Neural progenitor cell (in vitro differentiated cells): ENCODE data around the gene BMPER. TPM values are rescaled to one million over a fixed set of nuclear protein-coding genes. Genes with fewer than 3 reads are reported as not detected.

Experiments used
- DNase-seq: peaks from one replicate; pipeline ENCODE4 v3.0.0-alpha.2; 2016; ENCODE audit warnings: low spot score
- H2AFZ ChIP-seq: fragments of 200-600 bp; sonication (generic); replicated peaks from 2 replicates; pipeline ENCODE4 v1.6.1; 2016; ENCODE audit warnings: antibody characterized with exemption
- H3F3A ChIP-seq: fragments of 200-600 bp; sonication (generic); 2 replicates; pipeline ENCODE4 v1.6.1; 2016; ENCODE audit warnings: antibody characterized with exemption, low read depth
- H3K27ac ChIP-seq: fragments of 200-600 bp; sonication (generic); 2 replicates; pipeline ENCODE4 v1.5.1; 2016; ENCODE audit warnings: mild to moderate bottlenecking
- H3K27me3 ChIP-seq: fragments of 200-600 bp; sonication (generic); 2 replicates; pipeline ENCODE4 v1.6.1; 2016; ENCODE audit warnings: mild to moderate bottlenecking, moderate library complexity
- H3K36me3 ChIP-seq: fragments of 200-600 bp; sonication (generic); 2 replicates; pipeline ENCODE4 v1.5.1; 2016
- H3K4me1 ChIP-seq: fragments of 200-600 bp; sonication (generic); 2 replicates; pipeline ENCODE4 v1.6.1; 2016; ENCODE audit warnings: mixed run types
- H3K4me2 ChIP-seq: fragments of 200-600 bp; sonication (generic); 2 replicates; pipeline ENCODE4 v1.6.1; 2016
- H3K4me3 ChIP-seq: fragments of 200-600 bp; sonication (generic); 2 replicates; pipeline ENCODE4 v1.5.1; 2016
- H3K79me2 ChIP-seq: fragments of 200-600 bp; sonication (generic); 2 replicates; pipeline ENCODE4 v1.6.1; 2016; ENCODE audit warnings: low read depth
- H3K9ac ChIP-seq: fragments of 200-600 bp; sonication (generic); 2 replicates; pipeline ENCODE4 v1.6.1; 2016
- H3K9me3 ChIP-seq: fragments of 200-600 bp; sonication (generic); 2 replicates; pipeline ENCODE4 v1.5.1; 2016; ENCODE audit warnings: low read depth
- H4K20me1 ChIP-seq: fragments of 200-600 bp; sonication (generic); 2 replicates; pipeline ENCODE4 v1.6.1; 2016; ENCODE audit warnings: low read depth
- H3K27ac Mint-ChIP-seq: 3 replicates; pipeline ENCODE4 v1.8.0; 2021; ENCODE audit warnings: mixed read lengths
- H3K27me3 Mint-ChIP-seq: 2 replicates; pipeline ENCODE4 v1.8.0; 2022; ENCODE audit warnings: low read depth, mild to moderate bottlenecking, inconsistent platforms, moderate library complexity, mixed read lengths; ENCODE audit not compliant: insufficient read depth
- H3K36me3 Mint-ChIP-seq: 3 replicates; pipeline ENCODE4 v1.8.0; 2021; ENCODE audit warnings: mixed read lengths
- H3K4me1 Mint-ChIP-seq: 3 replicates; pipeline ENCODE4 v1.8.0; 2021; ENCODE audit warnings: mixed read lengths
- H3K4me3 Mint-ChIP-seq: 3 replicates; pipeline ENCODE4 v1.8.0; 2021; ENCODE audit warnings: mild to moderate bottlenecking, moderate library complexity, mixed read lengths
- H3K9me3 Mint-ChIP-seq: 3 replicates; pipeline ENCODE4 v1.8.0; 2020; ENCODE audit warnings: mixed read lengths
- EZH2 ChIP-seq: fragments of 200-600 bp; sonication (generic); IDR thresholded peaks from 2 replicates; pipeline ENCODE4 v1.6.1; 2017; ENCODE audit warnings: antibody characterized with exemption, mild to moderate bottlenecking, moderate library complexity
- EZH2phosphoT487 ChIP-seq: fragments of 200-600 bp; sonication (generic); IDR thresholded peaks from 2 replicates; pipeline ENCODE4 v1.6.1; 2017; ENCODE audit warnings: antibody characterized with exemption
- total RNA-seq: library from RNA; depleted of rRNA; stranded (reverse); fragments of >200 nt; gene quantifications from 2 replicates; pipeline ENCODE4 v1.2.3, GENCODE V29; 2015; ENCODE audit warnings: low replicate concordance
- TF ChIP-seq, protein P1 (sequence below): fragments of 200-600 bp; sonication (generic); IDR thresholded peaks from 2 replicates; pipeline ENCODE4 v1.5.1; 2017; ENCODE audit warnings: antibody characterized with exemption, mild to moderate bottlenecking

BMPER gene
- total RNA-seq, 1 donor from 2014 or later = 1.2 TPM

DNA sequence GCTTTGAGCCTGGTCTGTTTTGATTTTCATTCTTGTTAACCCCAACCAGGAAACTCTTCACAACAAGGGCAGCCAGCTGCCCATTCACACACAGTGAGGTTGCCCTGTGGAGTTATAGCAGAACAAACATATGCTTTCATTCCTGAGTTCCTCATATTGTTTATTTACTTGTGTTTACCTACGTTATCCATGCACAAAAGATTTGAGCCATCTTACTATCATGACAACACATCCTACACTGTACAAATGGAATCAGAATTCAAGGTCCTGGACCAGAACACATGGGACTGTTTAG is 21.7 kb upstream of the BMPER start:
- no peaks in the 10 kb centered on the region for H3K9me3 Mint-ChIP-seq
- Histone ChIP-seq H4K20me1 (no peaks in the 10 kb centered on the region), H3K9me3 (no peaks in the 10 kb centered on the region), H3K4me3 (no peak overlapping the region), H3K27ac (no peak overlapping the region), H3K4me2 (no peak overlapping the region), H2AFZ (peak overlapping the region; percentile 37), H3F3A (peaks cover 11% of the 10 kb centered on the region), H3K36me3 (no peaks in the 10 kb centered on the region), H3K4me1 (peaks cover 16% of the 10 kb centered on the region), H3K79me2 (no peaks in the 10 kb centered on the region), H3K27me3 (no peaks in the 10 kb centered on the region), H3K9ac (no peak overlapping the region)
- no peak for TF ChIP-seq EZH2
- no peak for TF ChIP-seq EZH2phosphoT487
- TF ChIP-seq, protein P1, sequence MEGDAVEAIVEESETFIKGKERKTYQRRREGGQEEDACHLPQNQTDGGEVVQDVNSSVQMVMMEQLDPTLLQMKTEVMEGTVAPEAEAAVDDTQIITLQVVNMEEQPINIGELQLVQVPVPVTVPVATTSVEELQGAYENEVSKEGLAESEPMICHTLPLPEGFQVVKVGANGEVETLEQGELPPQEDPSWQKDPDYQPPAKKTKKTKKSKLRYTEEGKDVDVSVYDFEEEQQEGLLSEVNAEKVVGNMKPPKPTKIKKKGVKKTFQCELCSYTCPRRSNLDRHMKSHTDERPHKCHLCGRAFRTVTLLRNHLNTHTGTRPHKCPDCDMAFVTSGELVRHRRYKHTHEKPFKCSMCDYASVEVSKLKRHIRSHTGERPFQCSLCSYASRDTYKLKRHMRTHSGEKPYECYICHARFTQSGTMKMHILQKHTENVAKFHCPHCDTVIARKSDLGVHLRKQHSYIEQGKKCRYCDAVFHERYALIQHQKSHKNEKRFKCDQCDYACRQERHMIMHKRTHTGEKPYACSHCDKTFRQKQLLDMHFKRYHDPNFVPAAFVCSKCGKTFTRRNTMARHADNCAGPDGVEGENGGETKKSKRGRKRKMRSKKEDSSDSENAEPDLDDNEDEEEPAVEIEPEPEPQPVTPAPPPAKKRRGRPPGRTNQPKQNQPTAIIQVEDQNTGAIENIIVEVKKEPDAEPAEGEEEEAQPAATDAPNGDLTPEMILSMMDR = no peak
- no peak overlapping the region for H3K4me3 Mint-ChIP-seq
- no peaks in the 10 kb centered on the region for H3K36me3 Mint-ChIP-seq
- peaks cover 4% of the 10 kb centered on the region for H3K27me3 Mint-ChIP-seq
- no peak overlapping the region for H3K27ac Mint-ChIP-seq
- DNase-seq = no peak
- H3K4me1 Mint-ChIP-seq = peaks cover 11% of the 10 kb centered on the region

DNA sequence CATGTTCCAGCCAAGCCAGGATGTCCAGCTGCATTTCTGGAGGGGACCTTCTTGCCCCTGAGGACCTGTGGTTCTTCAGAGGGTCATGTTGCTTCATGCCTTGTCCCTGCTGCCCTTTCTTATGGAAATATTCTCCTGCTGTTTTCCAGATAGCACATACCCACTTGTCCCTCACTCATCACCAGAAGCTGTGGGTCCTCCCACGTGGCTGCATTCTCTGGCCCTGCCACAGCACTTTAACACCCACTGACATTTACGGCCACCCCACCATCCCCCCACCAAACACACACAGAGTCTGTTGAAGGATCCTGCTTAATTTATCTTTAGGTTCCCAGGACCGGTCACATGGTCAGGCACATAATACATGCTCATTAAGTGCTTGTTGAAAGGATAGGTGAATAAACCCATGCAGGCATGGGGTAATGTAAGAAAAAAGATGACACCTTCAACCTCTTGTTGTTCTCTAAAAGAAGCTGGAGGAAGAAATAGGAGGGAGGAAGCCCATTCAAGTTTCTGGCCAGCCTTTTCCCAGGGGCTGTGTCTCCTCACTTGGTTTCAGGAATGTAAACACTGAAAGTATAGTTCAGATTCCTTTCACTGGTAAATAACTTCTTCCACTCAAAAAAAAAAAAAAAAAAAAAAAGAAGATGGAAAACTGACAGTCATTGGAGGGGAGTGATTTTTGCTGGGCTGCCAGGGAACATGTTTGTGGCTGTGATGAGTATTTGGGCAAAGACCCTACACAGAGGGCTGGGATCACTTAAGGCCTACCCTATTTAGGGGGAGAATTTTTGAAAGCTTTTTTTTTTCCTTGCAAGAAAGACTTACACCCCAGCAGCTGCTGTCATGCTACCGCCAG is 19.8 kb upstream of the BMPER start:
- peak overlapping the region; percentile 47 for H3K4me2 ChIP-seq
- no peaks in the 10 kb centered on the region for H3K79me2 ChIP-seq
- H3K27me3 ChIP-seq = no peaks in the 10 kb centered on the region
- Mint-ChIP-seq H3K36me3 (no peaks in the 10 kb centered on the region), H3K4me3 (no peak overlapping the region), H3K27me3 (peaks cover 5% of the 10 kb centered on the region), H3K4me1 (peaks cover 11% of the 10 kb centered on the region), H3K9me3 (no peaks in the 10 kb centered on the region), H3K27ac (no peak overlapping the region)
- TF ChIP-seq EZH2phosphoT487 = no peak
- TF ChIP-seq, protein P1 = no peak
- TF ChIP-seq EZH2 = no peak
- peaks cover 10% of the 10 kb centered on the region for H3K4me1 ChIP-seq
- no peaks in the 10 kb centered on the region for H3K36me3 ChIP-seq
- DNase-seq = no peak
- no peaks in the 10 kb centered on the region for H4K20me1 ChIP-seq
- no peak overlapping the region for H3K27ac ChIP-seq
- H3F3A ChIP-seq = peaks cover 11% of the 10 kb centered on the region
- H3K4me3 ChIP-seq = no peak overlapping the region
- no peaks in the 10 kb centered on the region for H3K9me3 ChIP-seq
- H2AFZ ChIP-seq = peak overlapping the region; percentile 63
- H3K9ac ChIP-seq = no peak overlapping the region

DNA sequence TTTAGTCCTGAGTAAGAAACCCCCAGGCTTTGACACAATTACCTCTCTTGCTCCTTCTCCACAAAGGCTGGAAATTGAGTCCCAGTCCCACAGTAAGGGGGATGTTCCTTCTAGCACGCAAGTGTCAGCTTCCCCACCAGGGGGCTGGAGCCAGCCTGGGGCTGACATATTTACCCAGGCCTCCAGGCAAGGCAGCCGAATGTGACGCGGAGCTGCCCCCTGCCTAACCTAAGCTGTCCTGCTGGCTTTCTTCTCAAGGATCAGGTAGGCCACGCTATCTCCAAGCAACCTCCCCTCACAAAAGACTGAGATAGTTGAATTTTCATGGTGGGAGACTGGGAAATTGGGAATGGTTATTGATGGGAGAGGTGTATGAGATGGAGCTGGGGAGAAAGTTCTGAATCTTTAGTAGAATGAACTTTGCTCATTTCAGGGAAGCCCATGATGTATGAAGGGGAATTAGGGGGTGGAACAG is 19.2 kb upstream of the BMPER start:
- Histone ChIP-seq H3K9ac (no peak overlapping the region), H3K4me1 (peaks cover 10% of the 10 kb centered on the region), H3F3A (peaks cover 11% of the 10 kb centered on the region), H3K79me2 (no peaks in the 10 kb centered on the region), H3K36me3 (no peaks in the 10 kb centered on the region), H4K20me1 (no peaks in the 10 kb centered on the region), H3K4me3 (no peak overlapping the region), H3K27me3 (no peaks in the 10 kb centered on the region), H3K9me3 (no peaks in the 10 kb centered on the region), H3K4me2 (peak overlapping the region; percentile 47), H3K27ac (peak overlapping the region; percentile 13), H2AFZ (peak overlapping the region; percentile 63)
- peaks cover 11% of the 10 kb centered on the region for H3K4me1 Mint-ChIP-seq
- H3K27ac Mint-ChIP-seq = no peak overlapping the region
- H3K27me3 Mint-ChIP-seq = peaks cover 5% of the 10 kb centered on the region
- H3K9me3 Mint-ChIP-seq = no peaks in the 10 kb centered on the region
- TF ChIP-seq, protein P1 = peak; percentile 58
- no peak for TF ChIP-seq EZH2
- no peak overlapping the region for H3K4me3 Mint-ChIP-seq
- DNase-seq = peak; percentile 72
- no peaks in the 10 kb centered on the region for H3K36me3 Mint-ChIP-seq
